K562 (cell line): ENCODE data around the gene CASKIN2. TPM values are rescaled to one million over a fixed set of nuclear protein-coding genes. Genes with fewer than 3 reads are reported as not detected.
A peak's percentile ranks its signal among the peaks of the same experiment; 100 is the strongest.

Source experiments
- CHCHD3 ChIP-seq: fragments of 250-450 bp; sonication (Bioruptor Pico); IDR thresholded peaks from 2 replicates; pipeline ENCODE4 v2.1.2; 2022; ENCODE audit warnings: mild to moderate bottlenecking
- CLOCK ChIP-seq: fragments of 250-450 bp; sonication (Bioruptor Pico); IDR thresholded peaks from 2 replicates; pipeline ENCODE4 v1.4.0; 2020; ENCODE audit warnings: mild to moderate bottlenecking, moderate library complexity, borderline replicate concordance
- DIDO1 ChIP-seq: fragments of 450-650 bp; IDR thresholded peaks from 2 replicates; pipeline ENCODE4 v1.6.1; 2016; ENCODE audit warnings: low read depth, missing biosample characterization, missing genetic modification characterization
- GTF2E2 ChIP-seq: fragments of 200-800 bp; sonication (Bioruptor generic); IDR thresholded peaks from 2 replicates; pipeline ENCODE4 v1.6.1; 2016; ENCODE audit warnings: missing genetic modification characterization, missing compliant biosample characterization
- HDAC1 ChIP-seq, 2 experiments: fragments of 450-650 bp; IDR thresholded peaks; 2 replicates each; pipeline ENCODE4 v1.6.1; 2016 to 2017; ENCODE audit warnings: inconsistent platforms in 1 of 2, mild to moderate bottlenecking in 1 of 2, moderate library complexity in 1 of 2
- HEY1 ChIP-seq: fragments of 250-450 bp; sonication (Bioruptor Pico); IDR thresholded peaks from 2 replicates; pipeline ENCODE4 v1.5.0; 2020; ENCODE audit warnings: mild to moderate bottlenecking, moderate library complexity, borderline replicate concordance
- HOMEZ ChIP-seq: fragments of 250-450 bp; sonication (Bioruptor Pico); IDR thresholded peaks from 2 replicates; pipeline ENCODE4 v1.4.0; 2020; ENCODE audit warnings: mild to moderate bottlenecking, moderate library complexity
- ILK ChIP-seq: fragments of 450-650 bp; IDR thresholded peaks from 2 replicates; pipeline ENCODE4 v1.6.1; 2016; ENCODE audit warnings: missing genetic modification characterization, low read depth, mild to moderate bottlenecking, missing compliant biosample characterization, moderate library complexity, borderline replicate concordance
- KDM5B ChIP-seq: fragments of 200-600 bp; sonication (generic); IDR thresholded peaks from 2 replicates; pipeline ENCODE4 v1.6.1; 2012; ENCODE audit warnings: low read depth, mild to moderate bottlenecking, moderate library complexity, low read length, control low read depth, inconsistent platforms; ENCODE audit not compliant: insufficient replicate concordance
- NCOA2 ChIP-seq, 2 experiments: fragments of 450-650 bp; IDR thresholded peaks; 2 replicates each; pipeline ENCODE4 v1.6.1; 2018; ENCODE audit warnings: mild to moderate bottlenecking in 2 of 2, moderate library complexity in 1 of 2; ENCODE audit not compliant: partially characterized antibody in 2 of 2
- NFIX ChIP-seq: fragments of 250-450 bp; sonication (Bioruptor Pico); IDR thresholded peaks from 2 replicates; pipeline ENCODE4 v1.4.0; 2020; ENCODE audit warnings: low read depth, mild to moderate bottlenecking, moderate library complexity
- NR1H2 ChIP-seq: sonication (generic); formaldehyde crosslinking; IDR thresholded peaks from 2 replicates; pipeline ENCODE4 v1.4.0; 2020; ENCODE audit warnings: mild to moderate bottlenecking, missing genetic modification reagents
- NR3C1 ChIP-seq: sonication (generic); formaldehyde crosslinking; IDR thresholded peaks from 2 replicates; pipeline ENCODE4 v1.8.1; 2022; ENCODE audit warnings: missing genetic modification reagents
- RBM39 ChIP-seq: fragments of 200-400 bp; formaldehyde crosslinking; optimal IDR thresholded peaks from 2 replicates; pipeline ENCODE3; 2018; ENCODE audit warnings: low read depth, low read length
- SMARCA4 ChIP-seq: fragments of 450-650 bp; IDR thresholded peaks from 2 replicates; pipeline ENCODE4 v1.6.1; 2016
- SNRNP70 ChIP-seq: fragments of 200-400 bp; formaldehyde crosslinking; optimal IDR thresholded peaks from 2 replicates; pipeline ENCODE3; 2017; ENCODE audit warnings: low read depth, low read length
- STAT5B ChIP-seq: fragments of 250-450 bp; sonication (Bioruptor Pico); IDR thresholded peaks from 2 replicates; pipeline ENCODE4 v1.8.0; 2021; ENCODE audit warnings: mild to moderate bottlenecking, inconsistent platforms
- THRAP3 ChIP-seq: fragments of 450-650 bp; IDR thresholded peaks from 2 replicates; pipeline ENCODE4 v1.6.1; 2016; ENCODE audit warnings: mild to moderate bottlenecking, inconsistent platforms, borderline replicate concordance
- YY1 ChIP-seq, 3 experiments: IDR thresholded peaks; 2 replicates each; pipeline ENCODE4 v1.6.1; 2011; ENCODE audit warnings: low read length in 2 of 3, mild to moderate bottlenecking in 2 of 3, moderate library complexity in 2 of 3, borderline replicate concordance in 1 of 3, control low read depth in 1 of 3, low read depth in 1 of 3; ENCODE audit not compliant: insufficient read depth in 3 of 3, insufficient replicate concordance in 2 of 3, control insufficient read depth in 1 of 3, insufficient read length in 1 of 3; ENCODE audit errors: extremely low read depth in 1 of 3
- ZEB2 ChIP-seq: fragments of 450-650 bp; IDR thresholded peaks from 2 replicates; pipeline ENCODE4 v1.6.1; 2016
- ZNF778 ChIP-seq: fragments of 450-650 bp; formaldehyde crosslinking; IDR thresholded peaks from 2 replicates; pipeline ENCODE4 v1.4.0; 2020; ENCODE audit warnings: mild to moderate bottlenecking, moderate library complexity
- ZNF785 ChIP-seq: fragments of 250-450 bp; sonication (Bioruptor Pico); IDR thresholded peaks from 2 replicates; pipeline ENCODE4 v1.4.0; 2020; ENCODE audit warnings: mild to moderate bottlenecking
- polyA plus RNA-seq, 8 experiments: library from polyadenylated mRNA; depleted of rRNA in 4 of 8; stranded (reverse) in 5 of 8; unstranded in 3 of 8; fragments of >200 nt; fragmentation: Nextera tagmentation in 2 of 8; fragmentation: Illumina TruSeq in 1 of 8; extraction: Ambion mirVana in 2 of 8; extraction: Trizol in 1 of 8; gene quantifications; 2 replicates each; pipeline versions ENCODE4 v1.2.1 to v1.2.3, GENCODE V29; 2011 to 2014; ENCODE audit warnings: inconsistent platforms in 1 of 8, missing spikeins in 1 of 8
- total RNA-seq, 7 experiments: library from RNA; depleted of rRNA in 6 of 7; stranded (reverse); fragments of >200 nt in 6 of 7; fragmentation: Illumina TruSeq in 2 of 7; extraction: Trizol in 2 of 7; gene quantifications; 2 replicates each; pipeline versions ENCODE4 v1.2.1 to v1.2.3, GENCODE V29; 2011 to 2021; ENCODE audit warnings: low replicate concordance in 1 of 7
- TF ChIP-seq, protein P1 (sequence below): fragments of 450-650 bp; IDR thresholded peaks from 2 replicates; pipeline ENCODE4 v1.6.1; 2017; ENCODE audit warnings: mild to moderate bottlenecking, moderate library complexity

CASKIN2 gene
- total and polyA plus RNA-seq, 9 of the 15 experiments (the other 6 are each of a cell fraction or from before 2014, with no cell fraction given), result 0.01 to 12.2 (median 2.1) TPM

- TF ChIP-seq CLOCK (CRISPR knock-in tag) (no peak), HDAC1 (IDR thresholded peaks at IDR 0.05) (peak in 1 of 2 experiments; percentile 34; a peak in 1 of 4 replicates), NR1H2 (CRISPR knock-in tag) (no peak), STAT5B (CRISPR knock-in tag) (no peak), NR3C1 (CRISPR knock-in tag) (no peak), GTF2E2 (tag) (peak; percentile 2; the same call in 1 of the 2 replicates), ZNF778 (no peak), YY1 (IDR thresholded peaks at IDR 0.05; ENCODE audit: borderline replicate concordance in 1 of 3, control insufficient read depth in 1 of 3, extremely low read depth in 1 of 3, insufficient read depth in 3 of 3, insufficient read length in 1 of 3, insufficient replicate concordance in 2 of 3, low read depth in 1 of 3, low read length in 2 of 3) (peak; percentile 96 to 99 (median 99)), RBM39 (no peak), NCOA2 (IDR thresholded peaks at IDR 0.05; ENCODE audit: partially characterized antibody in 2 of 2) (no peak), DIDO1 (tag) (peak; percentile 60; the same call in 1 of the 2 replicates), KDM5B (no peak), THRAP3 (no peak), HOMEZ (CRISPR knock-in tag) (no peak), CHCHD3 (CRISPR knock-in tag) (no peak), ZEB2 (no peak), SMARCA4 (no peak), HEY1 (CRISPR knock-in tag) (no peak), ILK (tag) (no peak), NFIX (CRISPR knock-in tag) (no peak), SNRNP70 (no peak), ZNF785 (CRISPR knock-in tag) (no peak)
- TF ChIP-seq, protein P1, sequence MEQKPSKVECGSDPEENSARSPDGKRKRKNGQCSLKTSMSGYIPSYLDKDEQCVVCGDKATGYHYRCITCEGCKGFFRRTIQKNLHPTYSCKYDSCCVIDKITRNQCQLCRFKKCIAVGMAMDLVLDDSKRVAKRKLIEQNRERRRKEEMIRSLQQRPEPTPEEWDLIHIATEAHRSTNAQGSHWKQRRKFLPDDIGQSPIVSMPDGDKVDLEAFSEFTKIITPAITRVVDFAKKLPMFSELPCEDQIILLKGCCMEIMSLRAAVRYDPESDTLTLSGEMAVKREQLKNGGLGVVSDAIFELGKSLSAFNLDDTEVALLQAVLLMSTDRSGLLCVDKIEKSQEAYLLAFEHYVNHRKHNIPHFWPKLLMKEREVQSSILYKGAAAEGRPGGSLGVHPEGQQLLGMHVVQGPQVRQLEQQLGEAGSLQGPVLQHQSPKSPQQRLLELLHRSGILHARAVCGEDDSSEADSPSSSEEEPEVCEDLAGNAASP, result no peak
These were observed 58.8 kb downstream of the CASKIN2 start, which contains the start of gene TMEM94 (continued) for GRCh38 chr17:75456417-75457046.
